ENCODE results near the gene RNF146.

- TF ChIP-seq, protein P1, sequence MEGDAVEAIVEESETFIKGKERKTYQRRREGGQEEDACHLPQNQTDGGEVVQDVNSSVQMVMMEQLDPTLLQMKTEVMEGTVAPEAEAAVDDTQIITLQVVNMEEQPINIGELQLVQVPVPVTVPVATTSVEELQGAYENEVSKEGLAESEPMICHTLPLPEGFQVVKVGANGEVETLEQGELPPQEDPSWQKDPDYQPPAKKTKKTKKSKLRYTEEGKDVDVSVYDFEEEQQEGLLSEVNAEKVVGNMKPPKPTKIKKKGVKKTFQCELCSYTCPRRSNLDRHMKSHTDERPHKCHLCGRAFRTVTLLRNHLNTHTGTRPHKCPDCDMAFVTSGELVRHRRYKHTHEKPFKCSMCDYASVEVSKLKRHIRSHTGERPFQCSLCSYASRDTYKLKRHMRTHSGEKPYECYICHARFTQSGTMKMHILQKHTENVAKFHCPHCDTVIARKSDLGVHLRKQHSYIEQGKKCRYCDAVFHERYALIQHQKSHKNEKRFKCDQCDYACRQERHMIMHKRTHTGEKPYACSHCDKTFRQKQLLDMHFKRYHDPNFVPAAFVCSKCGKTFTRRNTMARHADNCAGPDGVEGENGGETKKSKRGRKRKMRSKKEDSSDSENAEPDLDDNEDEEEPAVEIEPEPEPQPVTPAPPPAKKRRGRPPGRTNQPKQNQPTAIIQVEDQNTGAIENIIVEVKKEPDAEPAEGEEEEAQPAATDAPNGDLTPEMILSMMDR (IDR thresholded peaks at IDR 0.05; ENCODE audit: poor library complexity, severe bottlenecking): no peak
- no peak for TF ChIP-seq EZH2 (IDR thresholded peaks at IDR 0.05; ENCODE audit: borderline replicate concordance, insufficient read depth, low read length, poor library complexity, severe bottlenecking)
- no peak for TF ChIP-seq POLR2AphosphoS5 (IDR thresholded peaks at IDR 0.05)
- TF ChIP-seq, protein P2, sequence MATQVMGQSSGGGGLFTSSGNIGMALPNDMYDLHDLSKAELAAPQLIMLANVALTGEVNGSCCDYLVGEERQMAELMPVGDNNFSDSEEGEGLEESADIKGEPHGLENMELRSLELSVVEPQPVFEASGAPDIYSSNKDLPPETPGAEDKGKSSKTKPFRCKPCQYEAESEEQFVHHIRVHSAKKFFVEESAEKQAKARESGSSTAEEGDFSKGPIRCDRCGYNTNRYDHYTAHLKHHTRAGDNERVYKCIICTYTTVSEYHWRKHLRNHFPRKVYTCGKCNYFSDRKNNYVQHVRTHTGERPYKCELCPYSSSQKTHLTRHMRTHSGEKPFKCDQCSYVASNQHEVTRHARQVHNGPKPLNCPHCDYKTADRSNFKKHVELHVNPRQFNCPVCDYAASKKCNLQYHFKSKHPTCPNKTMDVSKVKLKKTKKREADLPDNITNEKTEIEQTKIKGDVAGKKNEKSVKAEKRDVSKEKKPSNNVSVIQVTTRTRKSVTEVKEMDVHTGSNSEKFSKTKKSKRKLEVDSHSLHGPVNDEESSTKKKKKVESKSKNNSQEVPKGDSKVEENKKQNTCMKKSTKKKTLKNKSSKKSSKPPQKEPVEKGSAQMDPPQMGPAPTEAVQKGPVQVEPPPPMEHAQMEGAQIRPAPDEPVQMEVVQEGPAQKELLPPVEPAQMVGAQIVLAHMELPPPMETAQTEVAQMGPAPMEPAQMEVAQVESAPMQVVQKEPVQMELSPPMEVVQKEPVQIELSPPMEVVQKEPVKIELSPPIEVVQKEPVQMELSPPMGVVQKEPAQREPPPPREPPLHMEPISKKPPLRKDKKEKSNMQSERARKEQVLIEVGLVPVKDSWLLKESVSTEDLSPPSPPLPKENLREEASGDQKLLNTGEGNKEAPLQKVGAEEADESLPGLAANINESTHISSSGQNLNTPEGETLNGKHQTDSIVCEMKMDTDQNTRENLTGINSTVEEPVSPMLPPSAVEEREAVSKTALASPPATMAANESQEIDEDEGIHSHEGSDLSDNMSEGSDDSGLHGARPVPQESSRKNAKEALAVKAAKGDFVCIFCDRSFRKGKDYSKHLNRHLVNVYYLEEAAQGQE (IDR thresholded peaks at IDR 0.05; ENCODE audit: borderline replicate concordance): no peak
Observed at GRCh38 chr6:127305741-127306140, 39.1 kb downstream of the RNF146 start.
